ENCODE data around the gene USP10. TPM values are rescaled to one million over a fixed set of nuclear protein-coding genes. Genes with fewer than 3 reads are reported as not detected.

Gene USP10
- total and polyA plus RNA-seq, 4 donors: 28.2 to 46.1 (median 42.0) TPM

GRCh38 chr16:84769416-84769815 is 69.6 kb downstream of the USP10 start:
- no peaks in the 10 kb centered on the region for H3K9me3 ChIP-seq (ENCODE audit: control insufficient read depth in 4 of 4, low read length in 3 of 4)
- H3K4me1 ChIP-seq (ENCODE audit: control insufficient read depth in 4 of 4, insufficient read depth in 4 of 4, low read length in 3 of 4): no peaks in the 10 kb centered on the region
- no peak for DNase-seq (ENCODE audit: low spot score)
- no peak overlapping the region for H3K4me3 ChIP-seq (ENCODE audit: low read depth in 1 of 3, low read length in 3 of 3)
- H3K9ac ChIP-seq (ENCODE audit: low read depth in 1 of 2, low read length in 2 of 2): no peak overlapping the region
- H3K27ac ChIP-seq (ENCODE audit: low read depth in 1 of 2, low read length in 2 of 2): no peak overlapping the region
- TF ChIP-seq FOXA1 (IDR thresholded peaks at IDR 0.05) (no peak), TAF1 (conservative IDR thresholded peaks at IDR 0.05) (no peak), GABPA (IDR thresholded peaks at IDR 0.05 in 1 of 2, conservative IDR thresholded peaks at IDR 0.05 in 1 of 2) (no peak), HNF4G (IDR thresholded peaks at IDR 0.05) (no peak), FOXA2 (IDR thresholded peaks at IDR 0.05) (no peak), RXRA (IDR thresholded peaks at IDR 0.05) (no peak)
- TF ChIP-seq, protein P1, sequence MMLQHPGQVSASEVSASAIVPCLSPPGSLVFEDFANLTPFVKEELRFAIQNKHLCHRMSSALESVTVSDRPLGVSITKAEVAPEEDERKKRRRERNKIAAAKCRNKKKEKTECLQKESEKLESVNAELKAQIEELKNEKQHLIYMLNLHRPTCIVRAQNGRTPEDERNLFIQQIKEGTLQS (IDR thresholded peaks at IDR 0.05): no peak
- TF ChIP-seq, protein P2, sequence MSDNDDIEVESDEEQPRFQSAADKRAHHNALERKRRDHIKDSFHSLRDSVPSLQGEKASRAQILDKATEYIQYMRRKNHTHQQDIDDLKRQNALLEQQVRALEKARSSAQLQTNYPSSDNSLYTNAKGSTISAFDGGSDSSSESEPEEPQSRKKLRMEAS (IDR thresholded peaks at IDR 0.05): no peak
- H3K36me3 ChIP-seq (ENCODE audit: control insufficient read depth in 4 of 4, insufficient read depth in 3 of 4, low read depth in 1 of 4, low read length in 3 of 4): peaks cover 7 to 59% (median 33%) of the 10 kb centered on the region in 4 donors
- 96% methylated on average over 3 of the region's 3 CpGs for WGBS
- H3K27me3 ChIP-seq (ENCODE audit: control insufficient read depth in 4 of 4, insufficient read depth in 4 of 4, low read length in 3 of 4): no peaks in the 10 kb centered on the region

- Histone ChIP-seq H3K4me1 (ENCODE audit: control insufficient read depth in 4 of 4, insufficient read depth in 4 of 4, low read length in 3 of 4) (no peaks in the 10 kb centered on the region), H3K9ac (ENCODE audit: low read depth in 1 of 2, low read length in 2 of 2) (no peak overlapping the region), H3K27me3 (ENCODE audit: control insufficient read depth in 4 of 4, insufficient read depth in 4 of 4, low read length in 3 of 4) (no peaks in the 10 kb centered on the region), H3K36me3 (ENCODE audit: control insufficient read depth in 4 of 4, insufficient read depth in 3 of 4, low read depth in 1 of 4, low read length in 3 of 4) (peaks cover 17 to 71% (median 31%) of the 10 kb centered on the region in 4 donors), H3K4me3 (ENCODE audit: low read depth in 1 of 3, low read length in 3 of 3) (no peak overlapping the region), H3K27ac (ENCODE audit: low read depth in 1 of 2, low read length in 2 of 2) (no peak overlapping the region), H3K9me3 (ENCODE audit: control insufficient read depth in 4 of 4, low read length in 3 of 4) (no peaks in the 10 kb centered on the region)
- WGBS: 95% methylated on average over 10 of the region's 10 CpGs
- no peak for DNase-seq (ENCODE audit: low spot score)
- no peak for TF ChIP-seq JUND (IDR thresholded peaks at IDR 0.05)
- no peak for TF ChIP-seq NR2F2 (IDR thresholded peaks at IDR 0.05)
- no peak for TF ChIP-seq FOXA2 (IDR thresholded peaks at IDR 0.05)
- TF ChIP-seq, protein P3, sequence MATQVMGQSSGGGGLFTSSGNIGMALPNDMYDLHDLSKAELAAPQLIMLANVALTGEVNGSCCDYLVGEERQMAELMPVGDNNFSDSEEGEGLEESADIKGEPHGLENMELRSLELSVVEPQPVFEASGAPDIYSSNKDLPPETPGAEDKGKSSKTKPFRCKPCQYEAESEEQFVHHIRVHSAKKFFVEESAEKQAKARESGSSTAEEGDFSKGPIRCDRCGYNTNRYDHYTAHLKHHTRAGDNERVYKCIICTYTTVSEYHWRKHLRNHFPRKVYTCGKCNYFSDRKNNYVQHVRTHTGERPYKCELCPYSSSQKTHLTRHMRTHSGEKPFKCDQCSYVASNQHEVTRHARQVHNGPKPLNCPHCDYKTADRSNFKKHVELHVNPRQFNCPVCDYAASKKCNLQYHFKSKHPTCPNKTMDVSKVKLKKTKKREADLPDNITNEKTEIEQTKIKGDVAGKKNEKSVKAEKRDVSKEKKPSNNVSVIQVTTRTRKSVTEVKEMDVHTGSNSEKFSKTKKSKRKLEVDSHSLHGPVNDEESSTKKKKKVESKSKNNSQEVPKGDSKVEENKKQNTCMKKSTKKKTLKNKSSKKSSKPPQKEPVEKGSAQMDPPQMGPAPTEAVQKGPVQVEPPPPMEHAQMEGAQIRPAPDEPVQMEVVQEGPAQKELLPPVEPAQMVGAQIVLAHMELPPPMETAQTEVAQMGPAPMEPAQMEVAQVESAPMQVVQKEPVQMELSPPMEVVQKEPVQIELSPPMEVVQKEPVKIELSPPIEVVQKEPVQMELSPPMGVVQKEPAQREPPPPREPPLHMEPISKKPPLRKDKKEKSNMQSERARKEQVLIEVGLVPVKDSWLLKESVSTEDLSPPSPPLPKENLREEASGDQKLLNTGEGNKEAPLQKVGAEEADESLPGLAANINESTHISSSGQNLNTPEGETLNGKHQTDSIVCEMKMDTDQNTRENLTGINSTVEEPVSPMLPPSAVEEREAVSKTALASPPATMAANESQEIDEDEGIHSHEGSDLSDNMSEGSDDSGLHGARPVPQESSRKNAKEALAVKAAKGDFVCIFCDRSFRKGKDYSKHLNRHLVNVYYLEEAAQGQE (IDR thresholded peaks at IDR 0.05): no peak
- TF ChIP-seq, protein P4, sequence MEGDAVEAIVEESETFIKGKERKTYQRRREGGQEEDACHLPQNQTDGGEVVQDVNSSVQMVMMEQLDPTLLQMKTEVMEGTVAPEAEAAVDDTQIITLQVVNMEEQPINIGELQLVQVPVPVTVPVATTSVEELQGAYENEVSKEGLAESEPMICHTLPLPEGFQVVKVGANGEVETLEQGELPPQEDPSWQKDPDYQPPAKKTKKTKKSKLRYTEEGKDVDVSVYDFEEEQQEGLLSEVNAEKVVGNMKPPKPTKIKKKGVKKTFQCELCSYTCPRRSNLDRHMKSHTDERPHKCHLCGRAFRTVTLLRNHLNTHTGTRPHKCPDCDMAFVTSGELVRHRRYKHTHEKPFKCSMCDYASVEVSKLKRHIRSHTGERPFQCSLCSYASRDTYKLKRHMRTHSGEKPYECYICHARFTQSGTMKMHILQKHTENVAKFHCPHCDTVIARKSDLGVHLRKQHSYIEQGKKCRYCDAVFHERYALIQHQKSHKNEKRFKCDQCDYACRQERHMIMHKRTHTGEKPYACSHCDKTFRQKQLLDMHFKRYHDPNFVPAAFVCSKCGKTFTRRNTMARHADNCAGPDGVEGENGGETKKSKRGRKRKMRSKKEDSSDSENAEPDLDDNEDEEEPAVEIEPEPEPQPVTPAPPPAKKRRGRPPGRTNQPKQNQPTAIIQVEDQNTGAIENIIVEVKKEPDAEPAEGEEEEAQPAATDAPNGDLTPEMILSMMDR (IDR thresholded peaks at IDR 0.05; ENCODE audit: low read depth, low read length, missing input control): no peak
- TF ChIP-seq, protein P2 (IDR thresholded peaks at IDR 0.05): no peak
- TF ChIP-seq, protein P1 (IDR thresholded peaks at IDR 0.05): no peak
- no peak for TF ChIP-seq HNF4G (IDR thresholded peaks at IDR 0.05)
- TF ChIP-seq SP1 (IDR thresholded peaks at IDR 0.05): no peak
- TF ChIP-seq TAF1 (conservative IDR thresholded peaks at IDR 0.05): no peak
- TF ChIP-seq EGR1 (IDR thresholded peaks at IDR 0.05; ENCODE audit: low read depth in 2 of 2): no peak
- TF ChIP-seq HNF4A (conservative IDR thresholded peaks at IDR 0.05): no peak
- no peak for TF ChIP-seq ZBTB33 (IDR thresholded peaks at IDR 0.05)
Measured at GRCh38 chr16:84773312-84773711, 73.5 kb downstream of the USP10 start.

All from liver (tissue), 9 donors.